ENCODE results near the gene SERINC5. TPM values are rescaled to one million over a fixed set of nuclear protein-coding genes. Genes with fewer than 3 reads are reported as not detected.

SERINC5 gene
- total RNA-seq, 1 experiment from 2014 or later = 52.3 TPM

DNA sequence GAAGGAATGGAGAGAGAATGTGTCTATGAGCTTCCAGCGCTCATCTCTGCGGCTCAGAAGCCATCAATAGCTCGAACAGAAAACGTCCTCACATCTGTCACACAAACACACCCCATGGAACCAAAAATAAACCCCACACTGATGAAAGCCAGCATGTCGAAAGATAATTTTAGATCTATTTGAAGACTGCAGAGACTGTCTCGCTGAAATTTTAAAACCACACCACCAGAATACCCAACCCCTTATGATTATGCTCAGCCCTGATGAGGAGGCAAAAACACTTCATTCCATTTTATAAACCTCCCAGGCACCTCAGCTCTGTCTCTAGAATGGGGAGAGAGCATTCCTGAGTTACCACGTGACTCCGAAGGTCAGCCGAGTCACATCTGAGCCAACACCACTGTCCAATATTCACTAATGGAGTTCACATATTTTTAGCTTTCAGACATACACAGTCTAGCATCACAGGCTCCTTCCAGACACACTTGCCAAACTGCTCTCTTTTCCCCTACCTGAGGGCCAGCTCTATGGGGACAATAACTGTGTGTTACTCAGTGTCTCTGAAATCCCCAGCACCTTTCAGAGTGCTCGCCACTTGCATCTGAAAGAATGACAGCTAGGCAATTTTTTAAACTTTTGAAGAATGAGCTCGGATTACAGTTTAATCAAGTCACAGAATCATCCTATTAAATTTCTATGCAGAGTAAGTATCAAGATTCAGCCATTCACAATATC, 63.2 kb downstream of the SERINC5 start:
- no peak overlapping the region for H2AFZ ChIP-seq (ENCODE audit: low read length)
- Mint-ChIP-seq H3K27ac (peak overlapping the region; percentile 50 to 81 (median 53); a peak in 5 of 7 replicates), H3K27me3 (ENCODE audit: low read depth) (no peaks in the 10 kb centered on the region), H3K36me3 (ENCODE audit: insufficient read depth in 1 of 3, low read depth in 3 of 3) (peaks cover 5 to 8% (median 6%) of the 10 kb centered on the region in 3 experiments; a peak in 5 of 7 replicates), H3K4me3 (peak overlapping the region in 1 of 2 experiments; percentile 12; a peak in 3 of 5 replicates), H3K9me3 (no peaks in the 10 kb centered on the region), H3K4me1 (peaks cover 62 to 63% of the 10 kb centered on the region in 2 experiments)
- H2BK20ac ChIP-seq (ENCODE audit: low read depth, low read length, poor library complexity, severe bottlenecking) = no peak overlapping the region
- H2BK12ac ChIP-seq (ENCODE audit: insufficient read length, low read depth, low read length) = no peak overlapping the region
- H4K8ac ChIP-seq (replicated peaks; ENCODE audit: insufficient read length, low read depth, low read length) = no peak overlapping the region
- H2AK5ac ChIP-seq (ENCODE audit: insufficient read length, low read length) = no peak overlapping the region
- H3K56ac ChIP-seq (ENCODE audit: insufficient read length, low read depth, low read length) = no peak overlapping the region
- peaks cover 2% of the 10 kb centered on the region for H3K79me1 ChIP-seq (ENCODE audit: insufficient read depth, low read depth, low read length, poor library complexity, severe bottlenecking)
- no peak overlapping the region for H3K14ac ChIP-seq (ENCODE audit: insufficient read depth, low read length)
- H3T11ph ChIP-seq (ENCODE audit: low read length) = no peak overlapping the region
- no peak overlapping the region for H3K4ac ChIP-seq (ENCODE audit: low read depth, low read length)
- no peak overlapping the region for H2BK5ac ChIP-seq (ENCODE audit: insufficient read length, low read length)
- H3K4me1 ChIP-seq (ENCODE audit: insufficient read depth, low read length) = peaks cover 29% of the 10 kb centered on the region
- H3K9me3 ChIP-seq (ENCODE audit: control insufficient read depth, low read depth, low read length) = no peaks in the 10 kb centered on the region
- no peak overlapping the region for H4K5ac ChIP-seq (ENCODE audit: insufficient read length, low read depth, low read length)
- H4K91ac ChIP-seq (ENCODE audit: insufficient read length, low read depth, low read length) = no peak overlapping the region
- H3K23ac ChIP-seq (ENCODE audit: insufficient read length, low read depth, low read length) = no peak overlapping the region
- H3K18ac ChIP-seq (ENCODE audit: insufficient read length, low read depth, low read length) = no peak overlapping the region
- no CpG with 5 or more reads among the region's 11 CpGs for WGBS (ENCODE audit: extremely low coverage, insufficient read length, low lambda C conversion rate)
- H3K79me2 ChIP-seq (ENCODE audit: insufficient read depth, low read length) = peaks cover 19% of the 10 kb centered on the region; the same call in 1 of the 2 replicates
- H3K4me2 ChIP-seq (ENCODE audit: insufficient read depth, insufficient read length, low read length) = peak overlapping the region; percentile 15
- H3K27me3 ChIP-seq (ENCODE audit: insufficient read depth, low read length) = no peaks in the 10 kb centered on the region
- peak overlapping the region; percentile 28 for H3K27ac ChIP-seq (ENCODE audit: insufficient read length, low read depth, low read length)
- H3K23me2 ChIP-seq (ENCODE audit: insufficient read length, low read depth, low read length, poor library complexity, severe bottlenecking) = no peaks in the 10 kb centered on the region
- no peak overlapping the region for H3K9ac ChIP-seq (ENCODE audit: extremely low read depth, insufficient read length, low read length)
- no peaks in the 10 kb centered on the region for H4K20me1 ChIP-seq (ENCODE audit: control insufficient read depth, insufficient read depth, insufficient read length)
- H2BK15ac ChIP-seq (ENCODE audit: low read depth, low read length) = no peak overlapping the region
- no peak for DNase-seq
- no peak overlapping the region for H2BK120ac ChIP-seq (ENCODE audit: low read depth, low read length, poor library complexity, severe bottlenecking)
- TF ChIP-seq CTCF (conservative IDR thresholded peaks at IDR 0.05) = no peak

Measured in H9 (cell line).